ENCODE measurements around the gene KRT39.

The KRT39 gene

DNA sequence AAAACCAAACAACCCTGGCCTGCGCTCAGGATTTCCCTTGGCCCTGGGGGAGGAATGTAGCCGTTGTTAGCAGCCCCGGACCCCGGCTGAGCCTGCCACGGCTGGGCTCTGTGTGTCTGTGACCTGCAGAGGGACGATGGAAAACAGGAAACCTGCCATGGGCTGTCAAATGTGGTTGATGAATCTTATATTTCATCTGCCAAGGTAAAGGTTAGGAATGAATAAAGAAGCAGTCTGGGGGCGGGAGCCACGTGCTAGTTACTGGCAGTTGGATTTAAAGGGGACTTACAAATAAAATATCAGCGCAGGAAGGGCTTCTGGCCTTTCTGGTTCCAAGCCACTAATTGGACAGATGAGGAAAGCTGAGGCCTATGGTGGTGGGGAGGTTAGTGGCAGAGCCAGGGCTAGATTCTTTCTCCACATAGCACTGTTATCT is 29.3 kb downstream of the KRT39 start, which contains the start of gene KRT23:
KRT23 (minus strand) TSS at position 263 of the 436 bp plus-strand sequence. CDS start 1,043 bp downstream, outside the sequence.
- no peak within 1 kb of the TSS for H3K4me3 ChIP-seq (replicated peaks in 1 of 2; ENCODE audit: low read depth in 2 of 2, low read length in 2 of 2)
- TF ChIP-seq, protein P1, sequence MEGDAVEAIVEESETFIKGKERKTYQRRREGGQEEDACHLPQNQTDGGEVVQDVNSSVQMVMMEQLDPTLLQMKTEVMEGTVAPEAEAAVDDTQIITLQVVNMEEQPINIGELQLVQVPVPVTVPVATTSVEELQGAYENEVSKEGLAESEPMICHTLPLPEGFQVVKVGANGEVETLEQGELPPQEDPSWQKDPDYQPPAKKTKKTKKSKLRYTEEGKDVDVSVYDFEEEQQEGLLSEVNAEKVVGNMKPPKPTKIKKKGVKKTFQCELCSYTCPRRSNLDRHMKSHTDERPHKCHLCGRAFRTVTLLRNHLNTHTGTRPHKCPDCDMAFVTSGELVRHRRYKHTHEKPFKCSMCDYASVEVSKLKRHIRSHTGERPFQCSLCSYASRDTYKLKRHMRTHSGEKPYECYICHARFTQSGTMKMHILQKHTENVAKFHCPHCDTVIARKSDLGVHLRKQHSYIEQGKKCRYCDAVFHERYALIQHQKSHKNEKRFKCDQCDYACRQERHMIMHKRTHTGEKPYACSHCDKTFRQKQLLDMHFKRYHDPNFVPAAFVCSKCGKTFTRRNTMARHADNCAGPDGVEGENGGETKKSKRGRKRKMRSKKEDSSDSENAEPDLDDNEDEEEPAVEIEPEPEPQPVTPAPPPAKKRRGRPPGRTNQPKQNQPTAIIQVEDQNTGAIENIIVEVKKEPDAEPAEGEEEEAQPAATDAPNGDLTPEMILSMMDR (IDR thresholded peaks at IDR 0.05; ENCODE audit: low read depth, low read length), result no peak
- no peak for DNase-seq (ENCODE audit: low read depth in 2 of 2)

DNA sequence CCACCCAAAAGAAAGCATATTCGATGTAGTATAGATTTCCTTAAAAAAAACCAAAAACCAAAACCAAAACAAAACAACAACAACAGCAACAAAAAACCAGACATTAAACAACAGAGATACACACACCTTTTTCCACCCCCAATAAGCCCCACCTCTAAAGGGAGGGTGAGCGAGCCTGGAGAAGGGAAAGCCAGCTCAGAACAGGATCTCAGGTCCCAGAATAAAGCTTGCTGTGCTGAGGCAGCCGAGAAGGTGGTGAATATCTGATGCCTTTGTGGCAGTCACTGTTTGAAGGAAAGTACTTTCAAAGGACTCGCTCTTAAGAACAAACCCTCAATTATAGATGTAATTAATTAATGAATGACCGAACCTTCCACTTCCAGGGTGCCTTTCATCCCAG is 29.8 kb downstream of the KRT39 start:
- no peak overlapping the region for H3K4me3 ChIP-seq (replicated peaks in 1 of 2; ENCODE audit: low read depth in 2 of 2, low read length in 2 of 2)
- no peak for DNase-seq (ENCODE audit: low read depth in 2 of 2)
- TF ChIP-seq, protein P1 (IDR thresholded peaks at IDR 0.05; ENCODE audit: low read depth, low read length), result no peak

DNA sequence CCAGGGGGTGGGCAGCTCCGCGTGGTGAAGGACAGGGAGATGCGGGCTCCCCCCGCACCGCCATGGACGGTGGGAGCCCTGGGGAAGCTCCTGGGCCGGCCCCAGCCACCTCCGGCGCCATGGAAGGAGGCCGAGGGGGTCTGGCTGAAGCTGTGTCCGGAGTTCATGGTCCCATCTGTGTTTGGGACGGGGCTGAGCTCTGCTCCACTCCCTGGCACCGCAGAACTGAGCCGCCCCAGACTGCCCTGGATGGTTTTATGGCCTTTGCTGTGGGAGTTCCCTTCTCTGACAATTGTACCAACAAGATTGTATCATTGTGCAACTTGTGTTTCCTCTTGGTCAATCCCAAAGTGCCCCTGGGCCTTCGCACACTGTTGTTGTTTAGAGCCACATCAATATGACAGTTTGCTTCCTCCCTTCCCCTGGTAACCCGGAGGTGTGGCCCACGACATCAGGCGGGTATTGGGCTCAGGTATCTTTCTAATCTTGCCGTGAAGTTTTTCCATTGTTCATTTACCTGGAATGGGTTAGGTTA is 30.2 kb downstream of the KRT39 start:
- DNase-seq (ENCODE audit: low read depth in 2 of 2), result no peak
- H3K4me3 ChIP-seq (replicated peaks in 1 of 2; ENCODE audit: low read depth in 2 of 2, low read length in 2 of 2), result no peak overlapping the region
- TF ChIP-seq, protein P1 (IDR thresholded peaks at IDR 0.05; ENCODE audit: low read depth, low read length), result no peak

DNA sequence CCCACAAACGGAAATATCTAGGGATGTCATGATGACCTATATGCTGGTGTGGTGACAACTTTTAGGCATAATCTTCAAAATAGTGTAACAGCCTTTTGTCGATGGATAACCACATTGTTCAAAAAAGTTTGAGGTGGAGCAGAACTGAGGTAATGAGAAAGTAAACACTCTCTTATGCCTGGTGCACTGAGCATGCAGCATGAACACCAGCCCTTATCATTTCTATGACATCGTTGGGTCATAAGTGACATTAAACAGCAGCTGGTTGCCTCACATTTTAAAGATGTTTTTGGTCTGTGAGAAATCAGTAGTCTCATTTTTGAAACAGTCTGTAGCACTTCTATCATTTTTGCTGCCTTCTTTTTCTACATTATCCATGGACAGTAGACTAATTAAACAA is 31.1 kb downstream of the KRT39 start:
- no peak overlapping the region for H3K4me3 ChIP-seq (replicated peaks in 1 of 2; ENCODE audit: low read depth in 2 of 2, low read length in 2 of 2)
- DNase-seq (ENCODE audit: low read depth in 2 of 2), result no peak
- TF ChIP-seq, protein P1 (IDR thresholded peaks at IDR 0.05; ENCODE audit: low read depth, low read length), result no peak

DNA sequence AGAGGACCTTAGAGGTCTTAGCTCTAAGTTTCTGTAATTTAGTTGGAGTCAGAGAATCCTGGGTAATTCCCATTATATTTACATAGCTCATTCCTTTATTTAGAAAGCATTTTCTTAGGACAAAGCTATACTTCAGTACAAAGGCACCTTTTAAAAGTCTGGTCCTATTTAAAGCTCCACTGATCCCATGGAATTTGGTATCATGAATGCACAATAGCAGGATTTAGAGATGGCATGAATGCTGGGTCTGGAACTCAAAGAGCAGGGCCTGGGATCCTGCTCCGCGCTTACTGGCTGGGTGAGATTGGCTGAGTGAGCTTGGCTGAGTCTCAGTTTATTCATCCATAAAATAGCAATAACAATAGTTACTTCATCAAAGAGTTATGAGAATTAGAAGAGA is 34.1 kb downstream of the KRT39 start:
- TF ChIP-seq, protein P1 (IDR thresholded peaks at IDR 0.05; ENCODE audit: low read depth, low read length), result no peak
- no peak for DNase-seq (ENCODE audit: low read depth in 2 of 2)
- no peak overlapping the region for H3K4me3 ChIP-seq (replicated peaks in 1 of 2; ENCODE audit: low read depth in 2 of 2, low read length in 2 of 2)

DNA sequence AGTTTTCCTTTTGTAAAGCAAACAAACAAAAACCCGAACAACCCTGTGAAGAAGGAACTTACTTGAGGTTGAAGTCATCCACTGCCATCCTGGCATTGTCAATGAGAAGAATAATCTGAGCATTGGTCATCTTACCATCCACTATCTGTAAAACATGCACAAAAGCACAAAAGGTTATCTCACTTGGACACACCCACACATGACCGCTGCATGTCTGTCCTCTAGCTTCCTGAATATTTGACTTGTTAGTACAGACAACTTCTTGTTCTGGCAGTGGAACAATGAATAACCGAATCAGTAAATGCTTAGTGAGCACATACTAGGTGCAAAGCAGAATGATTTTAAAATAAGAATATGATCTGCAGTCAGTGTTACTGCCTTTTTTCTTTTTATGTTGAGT is 35.4 kb downstream of the KRT39 start:
- DNase-seq (ENCODE audit: low read depth in 2 of 2), result no peak
- no peak overlapping the region for H3K4me3 ChIP-seq (replicated peaks in 1 of 2; ENCODE audit: low read depth in 2 of 2, low read length in 2 of 2)
- TF ChIP-seq, protein P1 (IDR thresholded peaks at IDR 0.05; ENCODE audit: low read depth, low read length), result no peak

DNA sequence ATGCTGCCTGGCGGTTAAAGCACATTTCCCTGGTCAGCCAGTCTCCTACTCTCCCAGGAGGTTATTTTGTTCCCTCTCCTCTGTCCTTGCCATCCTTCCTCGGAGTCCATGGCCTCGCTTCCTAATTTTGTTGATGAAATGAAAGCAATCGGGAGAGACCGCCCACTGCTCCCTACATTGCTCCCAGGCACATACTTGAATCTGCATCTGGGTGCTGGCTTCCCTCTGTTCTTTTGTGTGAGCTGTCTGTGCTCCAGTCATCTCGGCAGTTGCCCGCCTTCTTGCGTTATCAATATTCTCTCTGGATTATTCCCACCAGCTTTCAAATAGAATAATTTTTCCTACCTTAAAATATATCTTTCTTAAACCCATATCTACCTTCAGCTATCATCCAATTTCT is 40.4 kb downstream of the KRT39 start:
- TF ChIP-seq, protein P1 (IDR thresholded peaks at IDR 0.05; ENCODE audit: low read depth, low read length), result no peak
- H3K4me3 ChIP-seq (replicated peaks in 1 of 2; ENCODE audit: low read depth in 2 of 2, low read length in 2 of 2), result no peak overlapping the region
- DNase-seq (ENCODE audit: low read depth in 2 of 2), result no peak

All from cardiac fibroblast (primary cell).